HepG2 (cell line): ENCODE data around the gene TMEM198. TPM values are rescaled to one million over a fixed set of nuclear protein-coding genes. Genes with fewer than 3 reads are reported as not detected.

Experiments used
- JARID2 ChIP-seq: sonication (generic); formaldehyde crosslinking; IDR thresholded peaks from 2 replicates; pipeline ENCODE4 v1.8.1; 2023; ENCODE audit warnings: missing genetic modification reagents, inconsistent platforms; ENCODE audit not compliant: insufficient replicate concordance
- MXD1 ChIP-seq: sonication (generic); formaldehyde crosslinking; IDR thresholded peaks from 2 replicates; pipeline ENCODE4 v1.4.0; 2020; ENCODE audit warnings: mild to moderate bottlenecking, missing genetic modification reagents
- NR2F6 ChIP-seq, 2 experiments: IDR thresholded peaks; 2 replicates each; pipeline ENCODE4 v1.6.1; 2016; ENCODE audit warnings: antibody characterized with exemption in 1 of 2, mild to moderate bottlenecking in 1 of 2
- NRL ChIP-seq: sonication (generic); formaldehyde crosslinking; IDR thresholded peaks from 2 replicates; pipeline ENCODE4 v1.5.0; 2020; ENCODE audit warnings: missing genetic modification reagents, mild to moderate bottlenecking, moderate library complexity, borderline replicate concordance
- STAT5B ChIP-seq: sonication (generic); formaldehyde crosslinking; IDR thresholded peaks from 2 replicates; pipeline ENCODE4 v1.4.0; 2020; ENCODE audit warnings: missing genetic modification reagents
- ZBTB1 ChIP-seq: sonication (generic); formaldehyde crosslinking; IDR thresholded peaks from 2 replicates; pipeline ENCODE4 v1.4.0; 2020; ENCODE audit warnings: missing genetic modification reagents, borderline replicate concordance
- ZBTB34 ChIP-seq: sonication (generic); formaldehyde crosslinking; IDR thresholded peaks from 2 replicates; pipeline ENCODE4 v1.8.0; 2022; ENCODE audit warnings: mild to moderate bottlenecking, missing genetic modification reagents
- ZHX2 ChIP-seq, 2 experiments: sonication (generic) in 1 of 2; formaldehyde crosslinking in 1 of 2; IDR thresholded peaks; 2 replicates each; pipeline versions ENCODE4 v1.6.1 to v1.9.0; 2014 to 2022; ENCODE audit warnings: antibody characterized with exemption in 1 of 2, borderline replicate concordance in 1 of 2, inconsistent platforms in 1 of 2, low read depth in 1 of 2, missing genetic modification reagents in 1 of 2
- ZNF17 ChIP-seq: sonication (generic); formaldehyde crosslinking; IDR thresholded peaks from 2 replicates; pipeline ENCODE4 v1.5.0; 2020; ENCODE audit warnings: mild to moderate bottlenecking, missing genetic modification reagents
- ZNF407 ChIP-seq: sonication (generic); formaldehyde crosslinking; IDR thresholded peaks from one replicate; pipeline ENCODE4 v1.5.1; 2020; ENCODE audit warnings: mild to moderate bottlenecking, missing genetic modification reagents; ENCODE audit errors: not compliant biosample characterization
- ZNF468 ChIP-seq: sonication (generic); formaldehyde crosslinking; IDR thresholded peaks from 2 replicates; pipeline ENCODE4 v1.8.0; 2022; ENCODE audit warnings: mild to moderate bottlenecking, moderate library complexity, missing genetic modification reagents
- polyA plus RNA-seq, 8 experiments: library from polyadenylated mRNA; depleted of rRNA in 3 of 8; stranded (reverse) in 7 of 8; unstranded in 1 of 8; fragments of >200 nt; fragmentation: Illumina TruSeq in 4 of 8; extraction: Trizol in 4 of 8; gene quantifications; 2 replicates each; pipeline versions ENCODE4 v1.2.1 to v1.2.3, GENCODE V29; 2011 to 2016; ENCODE audit warnings: low read depth in 4 of 8, missing spikeins in 1 of 8, mixed read lengths in 1 of 8; ENCODE audit not compliant: insufficient read depth in 1 of 8
- total RNA-seq, 5 experiments: library from RNA; depleted of rRNA; stranded (reverse); fragments of >200 nt; fragmentation: Illumina TruSeq; extraction: Trizol; gene quantifications; 2 replicates each; pipeline ENCODE4 v1.2.3, GENCODE V29; 2016; ENCODE audit warnings: low read depth in 1 of 5

The TMEM198 gene
- total and polyA plus RNA-seq, 2 of the 13 experiments (the other 11 are each of a cell fraction or from before 2014, with no cell fraction given), result 17.3 to 23.5 TPM

- TF ChIP-seq ZBTB34 (CRISPR knock-in tag), result no peak; the same call in 1 of the 2 replicates
- no peak for TF ChIP-seq ZBTB1 (CRISPR knock-in tag)
- no peak for TF ChIP-seq ZNF407 (CRISPR knock-in tag)
- TF ChIP-seq NR2F6 (IDR thresholded peaks at IDR 0.05), result peak; percentile 12; the same call in 1 of the 2 replicates
- no peak; the same call in 1 of the 2 replicates for TF ChIP-seq NR2F6 (CRISPR knock-in tag; IDR thresholded peaks at IDR 0.05)
- TF ChIP-seq ZNF17 (CRISPR knock-in tag), result no peak
- no peak for TF ChIP-seq MXD1 (CRISPR knock-in tag)
- TF ChIP-seq ZHX2 (IDR thresholded peaks at IDR 0.05; ENCODE audit: low read depth), result no peak
- no peak for TF ChIP-seq ZHX2 (CRISPR knock-in tag; IDR thresholded peaks at IDR 0.05; ENCODE audit: borderline replicate concordance)
- no peak for TF ChIP-seq JARID2 (CRISPR knock-in tag)
- no peak for TF ChIP-seq NRL (CRISPR knock-in tag)
- peak; percentile 46; the same call in 1 of the 2 replicates for TF ChIP-seq STAT5B (CRISPR knock-in tag)
- TF ChIP-seq ZNF468 (CRISPR knock-in tag), result no peak
Observed at GRCh38 chr2:219598308-219599078, 54.7 kb downstream of the TMEM198 start (continued).
